Measurements from ENCODE around the gene SPECC1L.

GRCh38 chr22:24393012-24393559, 122.5 kb downstream of the SPECC1L start:
- TF ChIP-seq EP300 (IDR thresholded peaks at IDR 0.05) (no peak), POLR2A (IDR thresholded peaks at IDR 0.05) (no peak), CTCF (IDR thresholded peaks at IDR 0.05) (no peak)

Measured in stomach (tissue), 4 donors.